Upper lobe of left lung (tissue), 4 donors: ENCODE measurements around the gene SPSB4.

ENCODE experiments used
- POLR2AphosphoS5 ChIP-seq, 2 donors: sonication (generic); formaldehyde crosslinking; IDR thresholded peaks; one replicate each; pipeline ENCODE4 v1.5.1; 2017; ENCODE audit warnings: antibody characterized with exemption in 2 of 2
- TF ChIP-seq, protein P1 (sequence below), 6 experiments: fragments of 450-650 bp in 4 of 6; fragments of 200-600 bp in 2 of 6; sonication (generic) in 2 of 6; IDR thresholded peaks; one replicate each; pipeline ENCODE4 v1.5.1; 2016 to 2019; ENCODE audit warnings: antibody characterized with exemption in 6 of 6

DNA sequence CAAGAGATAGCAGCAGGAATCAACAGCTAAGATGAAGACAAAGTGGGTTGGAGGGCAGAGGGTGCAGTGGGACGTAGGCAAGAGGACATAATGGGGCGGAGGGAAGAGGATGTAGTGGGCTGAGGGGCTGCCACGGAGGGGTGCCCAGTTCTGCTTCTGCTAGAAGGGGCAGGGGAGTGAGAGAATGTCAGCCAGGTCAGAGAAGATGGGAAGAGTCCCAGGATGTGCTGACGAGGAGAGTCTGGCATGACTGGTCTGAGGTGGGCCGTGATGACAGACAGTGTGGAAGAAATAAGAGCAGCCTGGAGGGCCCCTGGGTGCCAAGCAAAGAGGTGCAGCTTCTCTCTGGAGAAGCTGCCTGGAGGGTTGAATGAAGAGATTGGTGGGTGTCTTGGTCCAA is 4.0 kb downstream of the SPSB4 start:
- TF ChIP-seq, protein P1, sequence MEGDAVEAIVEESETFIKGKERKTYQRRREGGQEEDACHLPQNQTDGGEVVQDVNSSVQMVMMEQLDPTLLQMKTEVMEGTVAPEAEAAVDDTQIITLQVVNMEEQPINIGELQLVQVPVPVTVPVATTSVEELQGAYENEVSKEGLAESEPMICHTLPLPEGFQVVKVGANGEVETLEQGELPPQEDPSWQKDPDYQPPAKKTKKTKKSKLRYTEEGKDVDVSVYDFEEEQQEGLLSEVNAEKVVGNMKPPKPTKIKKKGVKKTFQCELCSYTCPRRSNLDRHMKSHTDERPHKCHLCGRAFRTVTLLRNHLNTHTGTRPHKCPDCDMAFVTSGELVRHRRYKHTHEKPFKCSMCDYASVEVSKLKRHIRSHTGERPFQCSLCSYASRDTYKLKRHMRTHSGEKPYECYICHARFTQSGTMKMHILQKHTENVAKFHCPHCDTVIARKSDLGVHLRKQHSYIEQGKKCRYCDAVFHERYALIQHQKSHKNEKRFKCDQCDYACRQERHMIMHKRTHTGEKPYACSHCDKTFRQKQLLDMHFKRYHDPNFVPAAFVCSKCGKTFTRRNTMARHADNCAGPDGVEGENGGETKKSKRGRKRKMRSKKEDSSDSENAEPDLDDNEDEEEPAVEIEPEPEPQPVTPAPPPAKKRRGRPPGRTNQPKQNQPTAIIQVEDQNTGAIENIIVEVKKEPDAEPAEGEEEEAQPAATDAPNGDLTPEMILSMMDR (IDR thresholded peaks at IDR 0.05) = no peak
- TF ChIP-seq POLR2AphosphoS5 (IDR thresholded peaks at IDR 0.05) = no peak
